Epithelial cell of esophagus (primary cell): ENCODE results near the gene PIRT.

Experiments
- DNase-seq: peaks from one replicate; pipeline ENCODE4 v3.0.0; 2010; ENCODE audit warnings: low read depth
- H3K4me3 ChIP-seq: 2 replicates; pipeline ENCODE4 v1.5.1; 2011; ENCODE audit warnings: mild to moderate bottlenecking, low read length, control low read depth
- TF ChIP-seq, protein P1 (sequence below): IDR thresholded peaks from 2 replicates; pipeline ENCODE4 v1.5.1; 2011; ENCODE audit warnings: low read depth, mild to moderate bottlenecking, low read length, control low read depth, inconsistent platforms; ENCODE audit not compliant: insufficient read depth; ENCODE audit errors: missing control alignments

PIRT gene

DNA sequence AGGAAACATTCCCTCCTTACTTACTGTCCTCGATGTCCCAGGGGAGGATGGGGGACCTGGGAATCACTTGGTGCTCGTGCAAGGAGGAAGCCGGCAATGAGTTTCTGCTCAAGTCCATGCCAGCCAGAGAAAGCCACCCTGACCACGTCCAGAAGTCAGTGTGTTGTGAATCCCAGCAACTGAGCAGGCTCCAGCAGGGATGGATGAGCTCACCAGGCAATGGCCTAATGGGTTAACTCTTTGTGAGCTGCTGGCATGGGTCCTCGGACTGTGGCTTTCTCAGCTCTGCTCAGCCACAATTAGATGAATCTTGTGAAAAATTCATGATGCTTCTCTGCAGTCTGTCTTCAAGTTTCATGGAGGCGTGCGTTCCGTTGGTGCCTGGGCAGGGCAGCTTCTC lies at the start of gene PIRT:
TSS of gene PIRT (minus strand) at position 167 of the 400 bp plus-strand sequence. CDS start 12,442 bp downstream, outside the sequence.
- TF ChIP-seq, protein P1, sequence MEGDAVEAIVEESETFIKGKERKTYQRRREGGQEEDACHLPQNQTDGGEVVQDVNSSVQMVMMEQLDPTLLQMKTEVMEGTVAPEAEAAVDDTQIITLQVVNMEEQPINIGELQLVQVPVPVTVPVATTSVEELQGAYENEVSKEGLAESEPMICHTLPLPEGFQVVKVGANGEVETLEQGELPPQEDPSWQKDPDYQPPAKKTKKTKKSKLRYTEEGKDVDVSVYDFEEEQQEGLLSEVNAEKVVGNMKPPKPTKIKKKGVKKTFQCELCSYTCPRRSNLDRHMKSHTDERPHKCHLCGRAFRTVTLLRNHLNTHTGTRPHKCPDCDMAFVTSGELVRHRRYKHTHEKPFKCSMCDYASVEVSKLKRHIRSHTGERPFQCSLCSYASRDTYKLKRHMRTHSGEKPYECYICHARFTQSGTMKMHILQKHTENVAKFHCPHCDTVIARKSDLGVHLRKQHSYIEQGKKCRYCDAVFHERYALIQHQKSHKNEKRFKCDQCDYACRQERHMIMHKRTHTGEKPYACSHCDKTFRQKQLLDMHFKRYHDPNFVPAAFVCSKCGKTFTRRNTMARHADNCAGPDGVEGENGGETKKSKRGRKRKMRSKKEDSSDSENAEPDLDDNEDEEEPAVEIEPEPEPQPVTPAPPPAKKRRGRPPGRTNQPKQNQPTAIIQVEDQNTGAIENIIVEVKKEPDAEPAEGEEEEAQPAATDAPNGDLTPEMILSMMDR = no peak
- no peak within 1 kb of the TSS for H3K4me3 ChIP-seq
- no peak for DNase-seq

DNA sequence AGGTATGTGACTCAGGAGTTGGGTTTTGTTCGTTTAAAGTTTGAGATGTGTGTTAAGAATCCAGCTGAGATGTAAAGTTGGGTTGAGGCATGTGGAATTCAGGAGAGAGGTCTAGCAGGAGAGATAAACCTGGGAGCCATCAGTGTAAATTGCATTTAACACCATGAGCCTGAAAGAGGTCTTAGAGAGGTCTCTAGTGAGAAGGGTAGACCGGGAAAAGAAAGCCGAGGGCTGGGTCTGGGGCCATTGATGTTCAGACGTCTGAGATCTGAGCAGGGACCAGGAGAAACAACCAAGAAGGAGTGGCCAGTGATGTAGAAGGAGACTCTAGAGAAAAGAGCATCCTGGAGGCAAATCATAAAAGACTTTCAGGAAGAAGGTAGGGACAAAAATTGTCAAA lies 44.1 kb upstream of the PIRT start:
- DNase-seq = no peak
- TF ChIP-seq, protein P1 = no peak
- H3K4me3 ChIP-seq = no peak overlapping the region

DNA sequence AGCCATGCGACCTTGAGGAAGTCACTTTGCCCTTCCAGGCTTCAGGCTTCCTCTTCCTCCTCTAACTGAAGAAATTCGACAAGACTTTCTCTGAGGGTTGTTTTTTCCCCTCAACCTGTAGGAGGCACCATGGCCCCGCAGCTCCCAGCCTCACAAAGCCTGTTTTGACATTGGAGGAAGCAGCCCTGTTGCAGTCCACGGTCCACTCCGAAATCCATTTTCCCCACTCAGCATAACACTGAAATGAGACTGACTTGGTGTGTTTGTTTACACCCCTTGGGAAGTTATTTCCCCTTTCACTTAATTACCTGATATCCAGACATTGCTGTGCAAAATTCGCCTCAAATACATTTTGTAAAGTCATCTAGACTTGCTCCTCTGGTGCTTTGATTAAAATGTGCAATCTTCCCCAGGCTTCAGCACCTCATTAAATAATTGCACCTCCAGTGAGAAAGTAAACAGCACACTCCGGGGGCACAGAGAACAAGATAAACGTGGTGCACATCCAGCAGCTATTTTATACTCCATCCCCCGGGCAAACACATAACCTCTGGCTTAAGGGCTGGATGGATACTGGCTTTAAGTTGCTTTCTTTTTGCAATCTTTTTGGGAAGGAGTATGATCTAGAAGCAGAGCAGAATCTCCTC lies 41.4 kb upstream of the PIRT start:
- TF ChIP-seq, protein P1 = no peak
- DNase-seq = peak; percentile 3

DNA sequence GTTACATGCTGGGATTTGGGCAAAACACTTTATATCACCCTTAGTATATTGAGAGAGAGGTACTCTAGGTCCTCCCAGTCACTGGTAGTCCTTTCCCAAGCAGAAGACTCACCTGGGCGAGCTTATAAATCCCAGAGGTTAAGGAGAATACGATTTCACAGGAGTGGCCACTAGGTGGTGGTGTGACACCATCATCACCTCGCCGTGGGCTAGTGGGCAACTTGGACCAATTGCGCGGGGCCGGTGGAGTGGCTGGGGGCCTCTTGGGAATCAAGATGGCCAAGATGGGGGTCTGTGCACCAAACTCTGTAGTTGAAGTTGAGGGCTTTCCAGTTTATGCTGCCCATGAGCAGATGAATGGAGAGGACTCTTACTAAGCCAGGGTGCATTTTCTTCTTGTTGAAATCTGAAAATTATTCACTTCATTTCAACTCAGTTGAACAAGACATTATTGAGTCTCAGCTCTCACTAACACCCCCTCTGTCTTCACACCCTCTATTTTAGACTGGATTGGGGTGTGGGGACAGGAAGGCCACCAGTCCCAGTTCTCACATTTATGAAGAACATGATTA lies 38.2 kb upstream of the PIRT start:
- peak; percentile 39 for DNase-seq
- TF ChIP-seq, protein P1 = peak; percentile 54
- no peak overlapping the region for H3K4me3 ChIP-seq

More for the DNA sequence above, 41.4 kb upstream of the PIRT start:
- no peak overlapping the region for H3K4me3 ChIP-seq

DNA sequence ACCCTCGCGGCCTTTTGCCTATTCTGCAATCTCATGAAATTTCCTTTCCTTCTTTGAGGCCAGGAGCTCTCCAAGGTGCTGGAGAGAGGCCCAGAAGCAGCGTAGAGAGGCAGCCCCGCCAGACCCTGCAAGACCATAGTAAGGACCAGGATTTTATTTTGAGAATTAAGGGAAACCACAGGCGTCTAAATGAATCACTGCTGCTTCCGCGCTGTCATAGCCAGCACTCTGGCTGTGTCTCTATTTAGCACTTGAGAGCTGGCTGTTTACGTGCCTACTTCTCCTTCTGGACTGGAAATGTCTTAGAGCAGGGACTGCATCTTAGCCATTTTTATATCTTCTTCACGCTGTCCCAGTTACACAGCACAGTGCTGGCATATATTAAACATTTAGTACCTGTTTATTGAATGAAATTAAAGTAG lies 37.6 kb upstream of the PIRT start:
- no peak overlapping the region for H3K4me3 ChIP-seq
- TF ChIP-seq, protein P1 = no peak
- DNase-seq = no peak

DNA sequence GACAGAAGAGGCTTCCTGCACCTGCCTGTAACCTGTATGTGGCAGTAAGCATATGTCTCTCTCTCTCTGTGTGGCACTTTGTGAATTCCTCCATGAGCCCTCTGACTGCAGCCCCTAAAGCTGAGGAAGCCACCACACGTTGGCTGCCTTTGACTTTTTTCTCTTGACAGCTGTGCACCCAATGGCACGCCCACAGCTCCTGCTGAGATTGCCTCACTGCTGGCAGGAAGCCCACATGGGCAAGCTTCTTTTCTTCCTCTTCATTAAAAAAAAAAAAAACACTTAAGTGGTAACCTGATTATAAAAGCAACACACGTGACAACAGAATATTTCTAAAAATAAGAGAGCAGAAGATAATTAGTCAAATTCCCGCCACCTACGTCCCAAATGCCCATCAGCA lies 34.0 kb upstream of the PIRT start:
- no peak for DNase-seq

More for the DNA sequence above, 34.0 kb upstream of the PIRT start:
- TF ChIP-seq, protein P1 = no peak
- no peak overlapping the region for H3K4me3 ChIP-seq
